ENCODE measurements around the gene RAD23B. TPM values are rescaled to one million over a fixed set of nuclear protein-coding genes. Genes with fewer than 3 reads are reported as not detected.
A peak's percentile ranks its signal among the peaks of the same experiment; 100 is the strongest.

RAD23B gene
- total RNA-seq, 1 experiment from 2014 or later = 176 TPM

DNA sequence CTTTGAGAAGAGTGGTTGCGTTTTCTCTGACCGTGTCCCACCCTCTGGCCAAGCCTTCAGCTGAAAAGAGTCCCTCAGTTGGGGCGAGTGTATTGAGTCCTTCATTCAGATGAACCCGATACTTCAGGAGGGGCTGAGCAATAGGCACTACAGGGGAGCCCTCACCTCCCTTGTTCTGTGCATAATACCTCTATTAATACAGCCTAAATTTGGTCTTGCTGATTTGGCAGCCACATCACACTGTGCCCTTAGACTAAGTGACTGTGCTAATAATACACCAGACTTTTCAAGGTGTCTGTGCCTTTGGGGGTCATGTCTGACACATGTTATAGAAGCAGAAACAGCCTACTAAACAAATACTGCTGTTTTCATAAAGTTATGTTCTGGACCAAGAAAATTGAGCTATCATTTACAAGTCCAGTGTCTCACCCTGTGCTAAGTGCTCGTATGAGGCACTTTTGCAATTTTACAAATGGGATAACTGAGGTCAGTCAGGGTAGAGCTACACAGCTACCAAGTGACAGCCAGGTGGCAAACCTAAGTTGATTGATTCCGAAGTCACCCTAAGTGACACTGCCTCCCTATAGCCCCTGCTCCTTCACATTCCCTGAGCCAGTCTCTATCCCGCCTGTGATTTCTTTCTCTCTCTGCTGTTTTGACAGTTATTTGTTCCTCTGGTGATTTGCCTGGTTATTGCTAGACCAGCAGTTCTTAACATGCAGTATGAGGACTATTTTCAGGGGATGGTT lies 56.0 kb downstream of the RAD23B start:
- BruUV-seq (replicated peaks) = no TSS peak

DNA sequence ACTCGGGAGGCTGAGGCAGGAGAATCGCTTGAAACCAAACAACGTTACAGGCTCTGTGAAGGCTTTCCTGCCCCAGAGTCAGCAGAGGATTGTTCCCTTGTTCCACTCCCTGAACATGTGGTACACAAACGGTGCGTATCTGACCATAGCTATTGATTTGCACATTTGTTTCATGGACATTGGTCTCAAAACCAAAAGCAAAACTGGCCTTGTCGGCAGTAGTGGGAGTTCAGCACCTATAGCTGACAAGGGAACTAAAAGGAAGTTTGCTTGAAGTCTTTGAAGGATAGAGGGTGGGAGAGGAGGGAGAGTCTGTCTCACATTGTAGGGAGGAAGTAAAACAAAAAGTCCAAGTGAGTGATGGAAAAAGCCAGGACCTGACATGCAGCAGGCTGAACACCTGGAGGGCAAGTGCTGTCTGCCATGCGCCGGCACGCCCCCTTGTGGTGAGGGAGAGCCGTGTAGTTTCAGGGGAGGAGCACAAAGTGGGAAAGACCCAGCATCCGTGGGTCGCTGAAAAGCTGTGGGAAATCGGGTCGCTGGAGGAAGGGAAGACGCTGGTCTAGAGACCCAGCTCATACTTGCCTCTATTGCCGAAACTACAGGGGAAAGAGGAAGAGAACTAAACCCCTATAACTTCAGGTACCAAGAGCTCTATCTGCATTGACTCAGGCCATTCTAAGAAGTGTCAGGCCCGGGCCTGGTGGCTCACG lies 58.0 kb downstream of the RAD23B start:
- H3F3A ChIP-seq (ENCODE audit: insufficient read depth, low read depth) = peaks cover 35% of the 10 kb centered on the region
- BruUV-seq (replicated peaks) = no TSS peak
- intact Hi-C loops (cut with micrococcal nuclease; ENCODE audit: unreplicated experiment) = loop anchor here (5.0 to 10.0 kb wide), 3 partner anchors 184 to 1224 kb away; no protein-coding TSS in a partner anchor
- POLR2A ChIA-PET (ENCODE audit: unreplicated experiment) = interaction anchor here (0.6 to 0.7 kb wide), 2 partner anchors 66 to 148 kb away, joined by 3 to 4 read pairs; no protein-coding TSS in a partner anchor
- no peaks in the 10 kb centered on the region for H3K9me3 ChIP-seq (ENCODE audit: insufficient read depth, low read depth)
- no peak overlapping the region for H3K4me2 ChIP-seq
- peaks cover 3% of the 10 kb centered on the region; the same call in 1 of the 2 replicates for H4K20me1 ChIP-seq (ENCODE audit: insufficient read depth)
- CTCF ChIA-PET = interaction anchor here (0.6 to 1.5 kb wide), 8 partner anchors 11 to 1732 kb away, joined by 3 to 6 read pairs (median 4); no protein-coding TSS in a partner anchor
- no peak overlapping the region for H2AFZ ChIP-seq
- H3K9me2 ChIP-seq (ENCODE audit: insufficient read depth) = no peaks in the 10 kb centered on the region
- H3K36me3 ChIP-seq (ENCODE audit: low read depth) = peaks cover 6% of the 10 kb centered on the region; the same call in 1 of the 2 replicates
- H3K4me1 ChIP-seq (replicated peaks; ENCODE audit: insufficient read depth) = peaks cover 13% of the 10 kb centered on the region
- no peak for TF ChIP-seq EZH2 (IDR thresholded peaks at IDR 0.05; ENCODE audit: low read depth)
- TF ChIP-seq, protein P1, sequence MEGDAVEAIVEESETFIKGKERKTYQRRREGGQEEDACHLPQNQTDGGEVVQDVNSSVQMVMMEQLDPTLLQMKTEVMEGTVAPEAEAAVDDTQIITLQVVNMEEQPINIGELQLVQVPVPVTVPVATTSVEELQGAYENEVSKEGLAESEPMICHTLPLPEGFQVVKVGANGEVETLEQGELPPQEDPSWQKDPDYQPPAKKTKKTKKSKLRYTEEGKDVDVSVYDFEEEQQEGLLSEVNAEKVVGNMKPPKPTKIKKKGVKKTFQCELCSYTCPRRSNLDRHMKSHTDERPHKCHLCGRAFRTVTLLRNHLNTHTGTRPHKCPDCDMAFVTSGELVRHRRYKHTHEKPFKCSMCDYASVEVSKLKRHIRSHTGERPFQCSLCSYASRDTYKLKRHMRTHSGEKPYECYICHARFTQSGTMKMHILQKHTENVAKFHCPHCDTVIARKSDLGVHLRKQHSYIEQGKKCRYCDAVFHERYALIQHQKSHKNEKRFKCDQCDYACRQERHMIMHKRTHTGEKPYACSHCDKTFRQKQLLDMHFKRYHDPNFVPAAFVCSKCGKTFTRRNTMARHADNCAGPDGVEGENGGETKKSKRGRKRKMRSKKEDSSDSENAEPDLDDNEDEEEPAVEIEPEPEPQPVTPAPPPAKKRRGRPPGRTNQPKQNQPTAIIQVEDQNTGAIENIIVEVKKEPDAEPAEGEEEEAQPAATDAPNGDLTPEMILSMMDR (conservative IDR thresholded peaks at IDR 0.05) = peak; percentile 92
- no peak overlapping the region for H3K4me3 ChIP-seq
- DNase-seq = peak; percentile 67 to 80
- no peaks in the 10 kb centered on the region for H3K27me3 ChIP-seq (ENCODE audit: insufficient read depth, low read depth)
- no peak overlapping the region for H3K27ac ChIP-seq
- H3K79me2 ChIP-seq (ENCODE audit: low read depth) = no peaks in the 10 kb centered on the region

More for the DNA sequence above, 56.0 kb downstream of the RAD23B start:
- Histone ChIP-seq H3K27me3 (ENCODE audit: insufficient read depth, low read depth) (no peaks in the 10 kb centered on the region), H3K79me2 (ENCODE audit: low read depth) (peaks cover 6% of the 10 kb centered on the region; the same call in 1 of the 2 replicates), H3K9me2 (ENCODE audit: insufficient read depth) (no peaks in the 10 kb centered on the region), H4K20me1 (ENCODE audit: insufficient read depth) (peaks cover 9% of the 10 kb centered on the region; the same call in 1 of the 2 replicates), H3K27ac (no peak overlapping the region), H3K4me3 (no peak overlapping the region), H3F3A (ENCODE audit: insufficient read depth, low read depth) (peaks cover 48% of the 10 kb centered on the region), H3K9me3 (ENCODE audit: insufficient read depth, low read depth) (no peaks in the 10 kb centered on the region), H2AFZ (no peak overlapping the region), H3K4me1 (replicated peaks; ENCODE audit: insufficient read depth) (peaks cover 26% of the 10 kb centered on the region), H3K4me2 (no peak overlapping the region), H3K36me3 (ENCODE audit: low read depth) (peaks cover 10% of the 10 kb centered on the region)
- intact Hi-C loops (cut with micrococcal nuclease; ENCODE audit: unreplicated experiment) = no loop called here
- DNase-seq = no peak
- TF ChIP-seq EZH2 (IDR thresholded peaks at IDR 0.05; ENCODE audit: low read depth) = no peak
- TF ChIP-seq, protein P1 (conservative IDR thresholded peaks at IDR 0.05) = no peak
- CTCF ChIA-PET = interaction anchor here (0.7 to 0.9 kb wide), 2 partner anchors 15 to 34 kb away, joined by 4 to 12 read pairs; no protein-coding TSS in a partner anchor
- POLR2A ChIA-PET (ENCODE audit: unreplicated experiment) = interaction anchor here (0.6 to 0.7 kb wide), 2 partner anchors 11 to 172 kb away, joined by 4 read pairs; no protein-coding TSS in a partner anchor

DNA sequence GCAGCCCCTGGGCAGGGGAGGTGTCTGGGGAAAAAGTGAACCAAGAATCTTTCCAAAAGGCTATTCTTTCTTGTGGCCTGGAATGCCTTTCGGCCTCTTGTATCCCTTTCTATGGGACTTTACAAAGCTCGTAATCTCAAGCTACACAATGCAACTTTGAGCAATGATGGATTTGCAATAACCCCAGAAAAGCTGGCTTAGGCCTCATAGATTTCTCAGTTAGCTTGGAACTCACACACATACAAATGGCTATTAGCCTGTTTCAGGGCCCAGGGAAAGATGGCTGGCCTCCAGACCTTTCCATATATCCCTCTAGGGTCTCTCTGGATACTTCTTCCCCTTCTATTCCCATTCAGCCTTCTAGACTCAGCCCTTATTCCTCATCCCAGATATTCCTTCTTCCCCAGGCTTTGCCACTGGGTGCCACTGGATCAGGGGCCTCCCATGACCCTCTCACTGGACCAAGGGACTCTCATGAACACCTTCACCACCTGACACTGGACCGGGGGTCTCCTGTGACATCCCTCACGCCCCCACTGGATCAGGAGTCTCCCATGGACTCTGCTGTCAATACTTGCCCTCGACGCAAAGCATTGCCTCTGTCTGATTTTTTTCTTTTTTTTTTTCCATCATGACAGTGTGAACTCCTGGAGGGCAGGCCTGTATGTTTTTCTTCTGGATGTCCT lies 59.5 kb downstream of the RAD23B start:
- H3K27me3 ChIP-seq (ENCODE audit: insufficient read depth, low read depth) = no peaks in the 10 kb centered on the region
- TF ChIP-seq, protein P1 (conservative IDR thresholded peaks at IDR 0.05) = no peak
- no peak for TF ChIP-seq EZH2 (IDR thresholded peaks at IDR 0.05; ENCODE audit: low read depth)
- no peak overlapping the region for H3K4me3 ChIP-seq
- H3K27ac ChIP-seq = no peak overlapping the region
- H3K9me2 ChIP-seq (ENCODE audit: insufficient read depth) = no peaks in the 10 kb centered on the region
- no peaks in the 10 kb centered on the region for H3K4me1 ChIP-seq (replicated peaks; ENCODE audit: insufficient read depth)
- H3K4me2 ChIP-seq = no peak overlapping the region
- peaks cover 30% of the 10 kb centered on the region for H3F3A ChIP-seq (ENCODE audit: insufficient read depth, low read depth)
- no peak overlapping the region for H2AFZ ChIP-seq
- no peaks in the 10 kb centered on the region for H4K20me1 ChIP-seq (ENCODE audit: insufficient read depth)
- H3K36me3 ChIP-seq (ENCODE audit: low read depth) = peaks cover 2% of the 10 kb centered on the region; the same call in 1 of the 2 replicates
- H3K9me3 ChIP-seq (ENCODE audit: insufficient read depth, low read depth) = no peaks in the 10 kb centered on the region
- CTCF ChIA-PET = no interaction called here
- no peaks in the 10 kb centered on the region for H3K79me2 ChIP-seq (ENCODE audit: low read depth)
- no peak for DNase-seq
- no TSS peak for BruUV-seq (replicated peaks)
- intact Hi-C loops (cut with micrococcal nuclease; ENCODE audit: unreplicated experiment) = loop anchor here (5.0 to 10.0 kb wide), 3 partner anchors 185 to 1222 kb away; no protein-coding TSS in a partner anchor
- POLR2A ChIA-PET (ENCODE audit: unreplicated experiment) = no interaction called here

Data from PC-9 (cell line).